Measurements from ENCODE around the gene MRPL44. TPM values are rescaled to one million over a fixed set of nuclear protein-coding genes. Genes with fewer than 3 reads are reported as not detected.
A peak's percentile ranks its signal among the peaks of the same experiment; 100 is the strongest.

The MRPL44 gene
- total and polyA plus RNA-seq, 2 of the 8 experiments (the other 6 are each of a cell fraction or from before 2014, with no cell fraction given): 32.0 to 53.2 TPM

DNA sequence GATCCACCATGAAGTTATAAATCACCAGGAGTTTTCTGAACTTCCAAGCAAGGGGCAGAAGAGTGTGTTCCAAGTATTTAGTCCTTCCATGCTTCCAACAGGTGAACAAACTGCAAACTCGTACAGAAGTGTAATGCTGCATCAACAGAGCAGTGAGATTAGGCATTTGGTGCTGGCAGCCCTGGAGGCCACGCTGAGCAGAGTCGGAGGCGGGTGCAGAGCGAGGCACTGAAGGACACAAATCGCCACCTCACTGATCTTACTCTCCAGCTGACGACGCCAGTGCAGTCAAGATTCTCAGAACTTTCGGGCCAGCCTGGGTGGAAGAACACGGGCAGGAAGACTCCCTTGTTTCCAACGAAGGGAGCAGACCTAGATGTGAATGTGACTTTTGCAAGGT, 42.6 kb downstream of the MRPL44 start:
- Histone ChIP-seq H3K36me3 (ENCODE audit: control insufficient read depth in 2 of 4, insufficient read depth in 4 of 4, low read length in 3 of 4) (peaks cover 0 to 6% (median 0%) of the 10 kb centered on the region in 4 experiments; a peak in 2 of 8 replicates), H4K5ac (ENCODE audit: insufficient read length, low read depth, low read length) (no peak overlapping the region), H4K8ac (ENCODE audit: extremely low read depth, insufficient read depth, low read length) (no peak overlapping the region), H3K9me3 (ENCODE audit: insufficient read depth in 2 of 2, low read depth in 1 of 2, low read length in 1 of 2) (no peaks in the 10 kb centered on the region), H2BK15ac (ENCODE audit: low read length) (no peak overlapping the region), H3K9ac (replicated peaks in 1 of 4; ENCODE audit: extremely low read depth in 1 of 4, low read depth in 3 of 4, low read length in 3 of 4) (no peak overlapping the region), H3K4me3 (ENCODE audit: extremely low read depth in 1 of 4, insufficient read depth in 2 of 4, low read depth in 3 of 4, low read length in 4 of 4) (no peak overlapping the region), H3K27ac (ENCODE audit: low read depth, low read length) (no peak overlapping the region), H3K79me1 (ENCODE audit: low read depth, low read length) (no peaks in the 10 kb centered on the region), H3K23ac (ENCODE audit: insufficient read length) (no peak overlapping the region), H3K4me1 (replicated peaks in 1 of 4; ENCODE audit: control insufficient read depth in 3 of 4, insufficient read depth in 4 of 4, low read length in 3 of 4) (peaks cover 4 to 10% (median 4%) of the 10 kb centered on the region in 4 experiments; a peak in 6 of 7 replicates), H2BK20ac (ENCODE audit: low read length) (no peak overlapping the region), H3K18ac (ENCODE audit: extremely low read depth, low read length) (no peak overlapping the region), H3K56ac (replicated peaks; ENCODE audit: insufficient read length, low read depth, low read length) (no peak overlapping the region), H3K79me2 (ENCODE audit: control insufficient read depth in 1 of 2, insufficient read depth in 2 of 2, low read length in 2 of 2) (no peaks in the 10 kb centered on the region; a peak in 1 of 4 replicates), H3K14ac (ENCODE audit: insufficient read length) (no peak overlapping the region), H2AFZ (ENCODE audit: low read length) (no peak overlapping the region), H2AK5ac (ENCODE audit: low read depth, low read length) (0 out of 2 replicates have a peak overlapping the region, but pooled peaks have one; percentile 53), H4K20me1 (replicated peaks in 1 of 2; ENCODE audit: control insufficient read depth in 1 of 2, insufficient read depth in 2 of 2, low read length in 2 of 2) (peaks cover 0 to 1% of the 10 kb centered on the region in 2 experiments), H3K23me2 (ENCODE audit: low read depth, low read length) (no peaks in the 10 kb centered on the region), H3K27me3 (replicated peaks in 1 of 4; ENCODE audit: control insufficient read depth in 3 of 4, extremely low read depth in 1 of 4, insufficient read depth in 3 of 4, low read length in 3 of 4) (no peaks in the 10 kb centered on the region), H2BK120ac (replicated peaks; ENCODE audit: low read depth, low read length) (no peak overlapping the region), H3K4ac (replicated peaks; ENCODE audit: insufficient read length, low read depth, low read length) (no peak overlapping the region), H2BK12ac (ENCODE audit: low read depth, low read length) (no peak overlapping the region), H2BK5ac (ENCODE audit: low read depth, low read length) (no peak overlapping the region), H4K91ac (replicated peaks; ENCODE audit: insufficient read length, low read length) (no peak overlapping the region), H3K4me2 (ENCODE audit: insufficient read depth in 1 of 2, low read depth in 2 of 2, low read length in 2 of 2) (no peak overlapping the region)
- 91% methylated on average over 11 of the region's 11 CpGs; no CpG with 5 or more reads in 1 of the 2 experiments for WGBS, 2 experiments (ENCODE audit: extremely low coverage in 1 of 2, insufficient coverage in 1 of 2, insufficient read length in 1 of 2, insufficient replicate concordance in 2 of 2, low coverage in 1 of 2, low lambda C conversion rate in 2 of 2, missing lambda C conversion rate in 1 of 2)
- ChIA-PET CTCF (ENCODE audit: partially characterized antibody) (interaction anchor here (1.3 to 16.7 kb wide), 7 partner anchors 13 to 358 kb away, joined by 3 to 436 read pairs (median 4); no protein-coding TSS in a partner anchor), POLR2A (ENCODE audit: partially characterized antibody) (no interaction called here)
- no peak for FAIRE-seq
- no peak for DNase-seq (ENCODE audit: low read depth in 1 of 2, low spot score in 2 of 2)
- TF ChIP-seq FOSL1 (IDR thresholded peaks at IDR 0.05; ENCODE audit: insufficient read depth, low read depth, low read length): no peak
- no peak for TF ChIP-seq KDM1A (IDR thresholded peaks at IDR 0.05; ENCODE audit: borderline replicate concordance, low read length)
- no peak for TF ChIP-seq HDAC6 (IDR thresholded peaks at IDR 0.05; ENCODE audit: low read depth, low read length)
- TF ChIP-seq NANOG (IDR thresholded peaks at IDR 0.05; ENCODE audit: insufficient read depth, low read depth, low read length, poor library complexity, severe bottlenecking): no peak
- no peak for TF ChIP-seq CEBPB (IDR thresholded peaks at IDR 0.05; ENCODE audit: low read depth, low read length)
- TF ChIP-seq TBP (IDR thresholded peaks at IDR 0.05; ENCODE audit: low read depth, low read length): no peak
- no peak for TF ChIP-seq POLR2AphosphoS5 (IDR thresholded peaks at IDR 0.05; ENCODE audit: low read depth, low read length)
- TF ChIP-seq SRF (IDR thresholded peaks at IDR 0.05; ENCODE audit: low read depth, low read length): no peak

All from H1 (cell line).